HG03095 (cell line): ENCODE data around the gene ERG.

Experiments used
- ATAC-seq: cut with Tn5 transposase; IDR thresholded peaks from one replicate; pipeline ENCODE4 v1.9.1; 2021; ENCODE audit warnings: moderate library complexity; ENCODE audit not compliant: unreplicated experiment

ERG gene

GRCh38 chr21:38438462-38438893 lies 59.8 kb downstream of the ERG start:
- ATAC-seq: no peak

GRCh38 chr21:38436341-38436740 lies 61.9 kb downstream of the ERG start:
- no peak for ATAC-seq

- ATAC-seq: no peak
Measured at GRCh38 chr21:38434913-38435533, 63.3 kb downstream of the ERG start.

GRCh38 chr21:38433471-38433870 lies 64.8 kb downstream of the ERG start:
- no peak for ATAC-seq

- no peak for ATAC-seq
Measured at GRCh38 chr21:38430401-38430984, 67.8 kb downstream of the ERG start.

GRCh38 chr21:38429011-38429410 lies 69.3 kb downstream of the ERG start:
- no peak for ATAC-seq

- ATAC-seq: no peak
Measured at GRCh38 chr21:38428211-38428610, 70.1 kb downstream of the ERG start.

- ATAC-seq: no peak
Measured at GRCh38 chr21:38424305-38425019, 73.8 kb downstream of the ERG start.

- no peak for ATAC-seq
Measured at GRCh38 chr21:38422082-38422481, 76.2 kb downstream of the ERG start.

GRCh38 chr21:38420140-38420539 lies 78.1 kb downstream of the ERG start:
- ATAC-seq: no peak

GRCh38 chr21:38417726-38418125 lies 80.6 kb downstream of the ERG start:
- ATAC-seq: no peak

GRCh38 chr21:38416791-38417190 lies 81.5 kb downstream of the ERG start:
- ATAC-seq: no peak

- ATAC-seq: no peak
Measured at GRCh38 chr21:38413958-38414548, 84.2 kb downstream of the ERG start.

GRCh38 chr21:38410466-38410865 lies 87.8 kb downstream of the ERG start:
- no peak for ATAC-seq

- ATAC-seq: no peak
Measured at GRCh38 chr21:38409907-38410306, 88.4 kb downstream of the ERG start.

- no peak for ATAC-seq
Measured at GRCh38 chr21:38404177-38404576, 94.1 kb downstream of the ERG start.

GRCh38 chr21:38402795-38403194 lies 95.5 kb downstream of the ERG start:
- ATAC-seq: no peak

- no peak for ATAC-seq
Measured at GRCh38 chr21:38402291-38402690, 96.0 kb downstream of the ERG start.

GRCh38 chr21:38401191-38401926 lies 96.9 kb downstream of the ERG start:
- ATAC-seq: no peak

GRCh38 chr21:38400195-38400919 lies 97.9 kb downstream of the ERG start:
- ATAC-seq: no peak

GRCh38 chr21:38399103-38399502 lies 99.2 kb downstream of the ERG start:
- ATAC-seq: no peak
